Measurements from ENCODE around the gene TSHR.
"Not testable (repeated sequence)": the region's sequence is repeated elsewhere in the genome, so short reads cannot be mapped to it uniquely, and the experiment has no call there.

The TSHR gene

GRCh38 chr14:80955416-80955941 is at the start of gene TSHR:
Gene TSHR (plus strand): TSS chr14:80955621. CDS start chr14:80955681, 60 bp downstream.
- no peak for DNase-seq

DNA sequence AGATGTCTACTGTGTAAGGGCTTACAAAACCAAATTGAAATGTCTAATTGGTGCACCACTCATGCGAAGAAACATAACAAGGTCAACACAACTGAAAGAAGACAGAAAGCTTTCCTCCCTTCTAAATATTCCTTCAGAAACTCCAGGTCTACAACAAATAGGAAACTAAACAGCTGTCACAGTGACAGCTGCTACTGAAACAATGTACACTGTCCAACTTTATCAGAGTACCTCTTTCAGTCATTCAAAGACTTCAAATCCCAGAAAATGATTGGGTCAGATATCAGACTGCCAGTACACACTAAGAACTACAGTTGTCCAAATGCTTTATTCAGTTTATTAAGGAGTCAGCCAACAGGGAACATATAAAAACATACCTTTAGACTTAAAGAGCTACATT is 49.1 kb upstream of the TSHR start:
- DNase-seq, result no peak

DNA sequence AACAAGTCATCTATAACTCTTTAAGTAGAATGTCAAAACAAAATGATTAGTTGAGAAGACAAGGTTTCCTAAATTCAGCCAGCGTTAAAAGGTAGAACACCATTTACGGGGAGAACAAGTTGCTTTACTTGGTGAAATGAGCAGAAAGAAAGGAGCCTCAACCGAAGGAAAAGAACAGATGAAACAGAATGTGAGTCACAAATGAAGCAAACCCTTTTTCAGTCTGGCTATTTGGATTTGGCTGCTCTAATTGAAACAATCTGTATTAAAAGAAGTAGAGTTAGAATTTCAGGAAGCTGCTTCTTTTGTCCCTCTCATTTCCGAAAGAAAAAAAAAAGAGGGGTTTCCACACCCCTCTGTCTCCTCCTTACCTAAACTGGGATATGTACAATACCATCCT is 48.5 kb upstream of the TSHR start:
- no peak for DNase-seq

DNA sequence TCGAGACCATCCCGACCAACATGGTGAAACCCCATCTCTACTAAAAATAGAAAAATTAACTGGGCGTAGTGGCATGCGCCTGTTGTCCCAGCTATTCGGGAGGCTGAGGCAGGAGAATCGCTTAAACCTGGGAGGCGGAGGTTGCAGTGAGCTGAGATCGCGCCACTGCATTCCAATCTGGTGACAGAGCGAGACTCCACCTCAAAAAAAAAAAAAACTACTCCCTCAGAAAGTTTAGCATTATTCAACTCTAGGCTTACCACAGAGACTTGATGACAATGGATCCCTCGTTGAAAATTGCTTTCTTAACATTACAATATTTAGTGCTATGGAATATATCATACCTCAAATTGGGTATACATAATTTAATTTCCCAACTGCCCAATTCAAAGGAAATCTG is 43.4 kb upstream of the TSHR start:
- DNase-seq, result not testable (repeated sequence)

DNA sequence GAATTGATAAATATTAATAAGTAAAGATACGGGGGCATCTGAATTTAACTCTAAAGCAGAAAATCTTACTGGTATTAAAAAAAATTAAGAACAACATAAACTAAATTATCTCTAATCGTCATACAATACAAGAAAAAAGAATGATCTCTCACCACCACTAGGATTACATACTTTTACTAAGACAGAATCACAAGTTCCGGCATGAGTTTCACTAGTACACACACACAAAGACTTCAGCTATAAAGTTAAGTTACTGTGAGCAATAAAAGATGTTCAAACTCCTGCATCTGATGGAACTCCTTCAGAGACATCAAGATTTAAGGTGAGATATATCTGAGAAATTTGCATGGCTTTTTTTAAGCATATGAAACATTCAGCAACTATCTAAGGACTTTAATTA is 35.8 kb upstream of the TSHR start:
- no peak for DNase-seq

GRCh38 chr14:80923368-80923767 is 32.1 kb upstream of the TSHR start:
- DNase-seq, result no peak

DNA sequence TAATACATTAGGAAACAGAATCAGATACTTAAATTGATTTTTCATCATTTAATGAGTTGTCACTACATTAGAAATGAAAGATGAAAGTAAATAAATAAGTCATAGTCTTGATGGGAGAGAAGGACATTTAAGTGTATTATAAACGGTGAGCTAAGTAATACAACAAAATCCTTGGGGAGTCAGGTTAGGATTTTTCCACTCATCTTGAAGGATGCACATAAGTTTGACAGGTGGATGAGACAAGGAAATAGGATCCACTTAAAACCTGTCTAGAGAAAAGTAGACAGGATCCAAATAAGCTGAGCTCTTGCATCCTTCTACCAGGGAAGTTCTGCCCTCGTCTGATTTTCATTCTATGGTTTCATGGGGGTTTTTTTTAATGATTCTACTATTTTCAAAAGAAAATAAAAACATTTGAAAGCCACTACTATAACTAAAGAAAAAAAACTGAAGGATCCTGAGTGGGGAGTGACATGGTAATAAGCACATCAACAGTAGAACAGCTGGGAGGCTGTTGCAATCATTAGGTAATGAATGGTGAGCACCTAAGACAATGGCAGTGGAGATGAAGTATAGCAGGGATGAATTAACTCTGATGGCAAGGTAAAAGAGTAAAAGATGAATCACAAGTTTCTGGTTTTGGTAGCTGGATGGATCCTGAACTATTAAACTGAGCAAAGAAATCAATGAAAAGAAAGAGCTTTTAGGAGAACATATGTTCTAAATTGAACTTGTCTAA is 30.9 kb upstream of the TSHR start:
- no peak for DNase-seq

GRCh38 chr14:80926397-80927082 is 28.9 kb upstream of the TSHR start:
- no peak for DNase-seq

- no peak for DNase-seq
Observed at GRCh38 chr14:80927083-80927989, 28.1 kb upstream of the TSHR start.

DNA sequence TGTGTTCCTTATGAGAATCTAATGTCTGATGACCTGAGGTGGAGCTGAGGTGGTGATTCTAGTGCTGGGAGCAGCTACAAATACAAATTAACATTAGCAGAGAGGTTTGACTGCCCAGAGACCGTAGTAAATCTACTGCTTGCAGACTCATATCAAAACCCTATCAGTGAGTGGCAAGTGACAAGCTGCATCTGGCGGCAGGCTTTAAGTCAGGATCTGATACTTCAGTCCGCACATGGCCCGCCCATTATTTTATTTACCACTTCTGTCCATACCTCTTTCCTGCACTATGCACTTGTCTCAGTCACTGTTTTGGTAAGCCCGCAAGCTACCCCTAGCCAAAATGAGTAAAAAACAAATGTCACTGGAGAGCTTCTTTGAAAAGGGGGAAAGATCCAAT is 25.3 kb upstream of the TSHR start:
- no peak for DNase-seq

DNA sequence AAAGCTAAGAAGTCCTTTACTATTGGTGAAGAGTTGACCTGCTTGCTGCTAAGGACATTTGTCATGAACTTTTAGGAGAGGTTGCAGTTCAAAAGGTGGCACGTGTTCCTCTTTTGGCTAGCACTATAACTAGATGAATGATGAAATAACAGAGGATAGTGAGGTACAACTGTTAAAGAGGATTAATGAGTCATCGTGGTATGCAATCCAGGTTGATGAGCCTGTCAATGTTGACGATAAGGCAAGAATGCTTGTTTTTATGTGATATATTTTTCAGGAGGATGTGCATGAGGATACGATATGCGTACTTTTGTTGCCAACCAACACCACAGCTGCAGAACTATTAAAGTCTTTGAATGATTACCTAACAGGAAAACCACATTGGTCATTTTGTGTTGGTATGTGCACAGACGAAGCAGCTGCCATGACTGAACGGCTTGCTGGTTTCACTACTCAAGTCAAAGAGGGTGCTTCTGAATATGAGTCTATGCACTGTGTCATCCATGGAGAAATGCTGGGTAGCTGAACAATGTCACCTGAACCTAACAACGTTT is 24.5 kb upstream of the TSHR start:
- DNase-seq, result peak; percentile 45 to 48

DNA sequence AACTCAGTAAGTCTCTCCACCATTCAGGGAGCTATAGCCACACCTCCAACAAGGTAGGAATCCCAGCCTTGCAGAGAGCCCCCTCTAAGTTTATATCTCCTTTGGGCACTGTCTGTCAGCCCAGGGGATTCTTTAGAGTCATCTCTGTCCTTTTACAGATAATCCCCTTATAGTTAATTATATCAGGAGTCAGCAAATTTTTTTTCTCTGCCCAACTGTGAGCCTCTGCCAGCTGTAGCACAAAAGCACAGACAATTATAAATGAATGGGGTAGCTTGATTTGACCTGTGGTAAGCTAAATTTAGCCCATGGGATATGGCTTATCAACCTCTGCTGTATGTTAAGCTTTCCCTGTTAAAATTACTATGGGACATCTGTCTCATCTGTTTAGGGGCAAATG is 22.1 kb upstream of the TSHR start:
- no peak for DNase-seq

DNA sequence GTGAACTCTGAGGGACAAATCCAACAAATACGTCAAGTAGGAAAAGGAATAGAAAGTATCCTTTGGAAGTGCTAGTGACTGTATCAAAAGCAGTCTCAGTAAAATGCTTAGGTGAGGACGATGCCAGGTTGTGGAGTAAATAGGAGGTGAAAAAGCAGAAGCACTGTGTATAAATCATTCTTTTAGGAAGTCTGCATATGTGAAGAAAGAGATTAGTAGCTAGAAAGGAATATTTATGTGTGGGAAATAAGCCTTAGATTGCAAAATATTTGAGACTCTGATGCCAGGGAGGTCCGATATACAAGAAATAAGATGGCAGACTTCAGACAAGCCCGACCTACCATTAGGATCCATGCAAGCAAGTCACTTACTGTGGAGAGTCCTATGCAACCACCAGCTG is 21.7 kb upstream of the TSHR start:
- no peak for DNase-seq

GRCh38 chr14:80940146-80940545 is 15.3 kb upstream of the TSHR start:
- no peak for DNase-seq

DNA sequence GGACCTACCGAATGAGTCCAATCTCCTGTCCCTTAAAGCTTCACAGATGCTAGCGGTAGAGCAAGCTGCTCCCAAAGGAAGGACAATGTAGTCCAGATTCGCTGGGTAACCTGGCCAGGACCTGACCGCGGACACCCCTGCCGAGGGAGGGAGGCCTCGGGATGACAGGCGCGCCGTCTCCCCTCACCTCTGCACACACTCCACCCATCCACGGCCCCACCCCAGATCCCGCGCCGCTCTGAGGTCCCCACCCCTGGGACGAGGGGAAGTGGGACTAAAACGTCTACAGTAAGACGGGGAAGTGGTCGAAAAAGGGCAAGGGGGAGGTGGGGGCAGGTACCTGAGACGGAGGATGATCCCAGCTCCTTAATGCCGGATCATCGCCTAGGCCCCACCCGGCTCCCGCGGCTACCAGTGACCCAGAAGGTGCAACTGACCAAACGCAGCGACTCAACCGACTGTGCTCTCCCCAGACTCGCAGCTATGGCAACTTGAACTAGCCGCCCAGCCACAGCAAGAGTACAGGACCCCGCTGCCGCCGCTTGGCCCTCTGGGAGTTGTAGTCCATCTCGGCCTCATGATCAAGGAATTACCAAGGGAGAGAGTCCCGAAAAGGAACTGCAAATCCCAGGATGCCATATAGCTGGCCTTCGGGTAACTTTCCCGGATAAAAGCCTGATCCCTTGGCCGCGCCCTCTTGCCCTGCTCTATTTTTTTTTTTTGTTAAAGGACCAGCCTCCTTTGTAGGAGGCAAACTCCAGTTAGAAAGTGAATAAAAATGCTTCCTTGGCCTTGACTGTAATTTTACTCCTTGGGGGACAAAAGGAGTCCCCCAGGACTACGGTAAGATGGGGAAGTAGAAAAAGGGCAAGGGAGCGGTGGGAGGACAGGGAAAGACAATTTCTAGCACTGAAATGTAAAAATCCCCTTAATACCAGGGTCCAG is 13.9 kb upstream of the TSHR start, which contains the start of gene CEP128:
Gene CEP128, minus strand, starts transcription at position 498 of the 945 bp plus-strand sequence.
- peak; percentile 96 to 97 for DNase-seq

DNA sequence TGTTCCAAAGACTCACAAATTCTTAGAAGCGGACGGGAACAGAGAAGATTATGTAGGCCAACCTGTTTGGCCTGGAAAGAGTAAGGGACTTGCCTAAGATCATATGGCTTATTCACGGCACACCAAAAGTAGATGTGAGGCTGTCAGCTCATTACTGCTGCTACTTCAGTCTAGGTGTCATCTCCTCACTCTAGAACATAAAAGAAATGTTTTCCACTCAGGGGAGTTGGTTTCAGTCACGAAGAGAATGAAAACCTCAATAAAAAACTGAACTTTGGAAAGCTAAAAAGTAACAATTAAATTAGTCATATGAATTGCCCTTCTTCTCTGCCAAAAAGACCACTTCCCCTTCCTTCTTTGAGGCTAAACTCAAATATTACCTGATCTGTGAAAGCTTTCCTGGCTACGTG is 13.2 kb upstream of the TSHR start:
- DNase-seq, result no peak

GRCh38 chr14:80944861-80945617 is 10.4 kb upstream of the TSHR start:
- no peak for DNase-seq

DNA sequence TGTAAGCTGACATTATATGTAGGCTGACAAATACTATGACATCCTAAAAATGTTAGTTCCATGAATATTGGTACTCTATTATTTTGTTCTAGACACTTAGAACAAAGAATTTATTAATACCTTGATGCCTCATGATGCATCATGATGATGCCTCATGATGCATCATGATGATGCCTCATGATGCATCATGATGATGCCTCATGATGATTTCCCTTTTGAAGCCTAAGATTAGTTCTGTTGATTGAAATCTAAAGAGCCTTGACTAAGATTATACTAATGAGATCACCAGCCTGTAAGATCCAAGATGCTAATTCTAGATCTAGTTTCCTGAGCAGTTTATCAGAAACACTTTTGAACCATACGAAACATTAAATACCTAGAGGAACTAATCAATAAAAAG is 9.2 kb upstream of the TSHR start:
- DNase-seq, result no peak

- DNase-seq, result peak in 1 of 2 donors; percentile 73
Observed at GRCh38 chr14:80946797-80947196, 8.6 kb upstream of the TSHR start.

DNA sequence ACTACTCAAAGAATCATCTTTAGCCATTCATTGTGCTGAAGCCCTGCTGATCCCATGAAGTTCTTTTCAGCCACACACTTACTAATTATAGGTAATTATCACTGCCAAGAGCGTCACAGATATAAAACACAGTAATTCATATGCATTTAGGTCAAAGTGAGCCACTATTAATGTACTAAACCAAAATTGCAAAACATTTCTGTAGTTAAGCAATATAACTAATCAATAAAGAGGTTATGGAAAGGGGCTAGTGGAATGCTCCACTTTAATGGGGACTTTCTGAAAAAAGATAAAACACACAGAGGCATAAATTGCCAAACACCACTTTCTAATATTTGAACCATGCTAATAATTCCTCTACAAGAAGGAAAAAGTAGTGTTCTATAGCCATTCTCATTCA is 7.1 kb upstream of the TSHR start:
- no peak for DNase-seq

GRCh38 chr14:80951491-80951890 is 3.9 kb upstream of the TSHR start:
- no peak for DNase-seq
